IPS-18c (cell line): ENCODE data around the gene TCP11L2.

Source experiments
- H3K4me3 ChIP-seq: 2 replicates; pipeline ENCODE4 v1.7.0; 2013; ENCODE audit warnings: low read depth, mild to moderate bottlenecking, low read length, moderate library complexity; ENCODE audit not compliant: insufficient read depth
- H3K9me3 ChIP-seq: one replicate; pipeline ENCODE4 v1.6.1; 2013; ENCODE audit warnings: mild to moderate bottlenecking, low read length, moderate library complexity; ENCODE audit not compliant: control insufficient read depth, insufficient read depth

Gene TCP11L2

DNA sequence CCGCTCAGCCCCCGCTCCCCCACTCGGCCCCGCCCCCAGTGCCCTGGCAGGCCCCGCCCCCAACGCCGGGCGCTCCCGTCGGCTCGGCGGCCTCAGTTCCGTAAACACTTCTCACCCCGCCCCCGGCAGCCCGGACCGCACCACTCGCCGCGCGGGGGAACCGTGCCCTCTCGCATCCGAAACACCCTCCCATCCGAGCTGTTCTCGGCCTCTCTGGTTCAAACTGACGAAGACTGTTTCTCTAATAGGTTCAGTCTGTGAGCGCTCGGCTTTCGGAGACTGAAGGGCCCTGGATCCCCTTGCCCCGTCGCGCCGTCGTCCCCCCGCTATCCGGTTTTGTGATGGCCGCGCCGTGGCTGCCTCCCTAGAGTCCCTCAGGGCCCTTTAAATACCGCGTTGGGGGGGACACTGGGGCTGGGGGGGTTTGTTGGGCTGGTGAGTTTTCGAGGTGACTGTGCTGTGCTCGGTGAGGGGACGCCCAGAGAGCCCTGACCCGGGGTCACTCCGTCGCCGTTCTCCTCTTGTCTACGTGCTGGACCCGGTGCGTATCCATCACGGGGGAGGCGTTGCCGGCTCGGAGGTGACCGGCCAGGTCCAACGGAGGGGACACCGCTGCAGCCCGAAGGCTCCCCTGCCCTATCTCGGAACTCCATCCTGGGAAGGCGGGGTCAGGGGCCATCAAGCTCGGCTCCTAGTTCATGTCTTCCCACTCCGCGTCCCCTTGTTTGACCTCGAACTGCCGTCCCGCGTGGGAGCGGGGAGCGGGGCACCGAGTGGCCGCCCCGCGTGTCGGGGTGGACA, at the start of gene TCP11L2:
Gene TCP11L2, plus strand, starts transcription at position 333 of the 801 bp plus-strand sequence. CDS start 8,343 bp downstream, outside the sequence.
- Histone ChIP-seq H3K9me3 (no peaks in the 10 kb centered on the region), H3K4me3 (peak within 1 kb of the TSS; percentile 66)

DNA sequence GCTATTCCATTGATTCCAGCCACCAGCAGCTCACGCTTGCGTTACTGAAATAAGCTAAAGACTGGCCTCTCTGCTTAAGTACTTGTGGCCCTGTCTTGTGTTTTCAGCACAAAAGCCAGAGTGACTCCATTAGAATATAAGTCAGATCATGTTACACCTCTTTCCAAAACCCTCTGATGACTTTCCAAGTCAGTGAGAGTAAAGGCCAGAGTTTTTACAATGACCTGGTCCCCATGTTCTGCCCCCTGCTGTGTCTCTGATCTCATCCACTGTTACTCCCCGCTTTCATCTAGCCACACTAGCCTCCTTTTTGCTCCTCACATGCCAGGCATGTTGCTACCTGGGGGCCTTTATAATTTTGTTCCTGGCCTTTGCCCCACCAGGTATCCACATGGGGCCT, 47.8 kb upstream of the TCP11L2 start:
- no peak overlapping the region for H3K4me3 ChIP-seq

DNA sequence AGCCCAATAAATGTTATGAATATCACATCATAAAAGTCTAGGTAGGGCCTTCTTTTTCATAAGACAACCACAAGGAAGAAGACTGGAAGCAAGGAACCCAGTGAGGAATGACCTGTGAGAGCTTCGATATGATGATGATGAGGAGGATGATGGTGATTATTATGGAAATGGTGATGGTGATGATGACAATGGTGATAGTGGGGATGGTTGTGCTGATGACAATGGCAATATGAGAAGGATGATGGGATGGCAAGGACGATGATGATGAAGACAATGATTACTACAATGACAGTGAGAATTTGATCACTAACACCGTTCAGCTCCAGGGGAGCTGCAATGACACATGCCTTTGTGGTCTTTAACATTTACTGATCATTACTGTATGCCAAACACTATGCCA, 47.0 kb upstream of the TCP11L2 start:
- H3K4me3 ChIP-seq: no peak overlapping the region
- no peaks in the 10 kb centered on the region for H3K9me3 ChIP-seq

More for the DNA sequence above, 47.8 kb upstream of the TCP11L2 start:
- no peaks in the 10 kb centered on the region for H3K9me3 ChIP-seq

- no peaks in the 10 kb centered on the region for H3K9me3 ChIP-seq
- H3K4me3 ChIP-seq: no peak overlapping the region
Measured at GRCh38 chr12:106255952-106256351, 46.6 kb upstream of the TCP11L2 start.

DNA sequence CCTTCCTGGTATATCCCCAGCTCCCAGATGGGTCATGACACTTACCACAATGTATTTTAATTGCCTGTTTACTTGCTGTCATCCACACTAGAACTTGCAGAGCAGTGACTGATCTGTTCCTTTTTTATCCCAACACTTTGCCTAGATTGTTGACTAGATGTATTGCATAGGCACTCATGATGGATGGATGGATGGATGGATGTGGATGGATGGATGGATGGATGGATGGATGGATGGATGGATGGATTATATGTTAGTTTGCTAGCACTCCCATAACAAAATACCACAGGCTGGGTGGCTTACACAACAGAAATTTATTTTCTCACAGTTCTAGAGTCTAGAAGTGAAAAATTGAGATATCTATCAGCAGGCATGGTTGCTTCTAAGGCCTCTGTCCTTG, 46.0 kb upstream of the TCP11L2 start:
- Histone ChIP-seq H3K4me3 (no peak overlapping the region), H3K9me3 (no peaks in the 10 kb centered on the region)

DNA sequence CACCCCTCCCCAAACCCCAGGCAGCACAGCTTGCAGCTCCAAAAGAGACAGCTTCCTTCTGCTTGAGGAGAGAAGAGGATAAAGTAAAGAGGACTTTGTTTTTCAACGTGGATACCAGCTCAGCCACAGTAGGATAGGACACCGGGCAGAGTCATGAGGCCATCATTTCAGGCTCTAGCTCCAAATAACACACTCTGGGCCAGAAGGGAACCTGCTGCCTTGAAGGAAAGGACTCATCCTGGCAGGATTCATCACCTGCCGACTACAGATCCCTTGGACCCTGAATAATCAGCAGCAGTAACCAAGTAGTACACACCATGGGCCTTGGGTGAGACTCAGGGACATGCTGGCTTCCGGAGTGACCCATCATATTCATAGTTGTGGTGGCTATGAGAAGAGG, 44.3 kb upstream of the TCP11L2 start:
- no peak overlapping the region for H3K4me3 ChIP-seq

DNA sequence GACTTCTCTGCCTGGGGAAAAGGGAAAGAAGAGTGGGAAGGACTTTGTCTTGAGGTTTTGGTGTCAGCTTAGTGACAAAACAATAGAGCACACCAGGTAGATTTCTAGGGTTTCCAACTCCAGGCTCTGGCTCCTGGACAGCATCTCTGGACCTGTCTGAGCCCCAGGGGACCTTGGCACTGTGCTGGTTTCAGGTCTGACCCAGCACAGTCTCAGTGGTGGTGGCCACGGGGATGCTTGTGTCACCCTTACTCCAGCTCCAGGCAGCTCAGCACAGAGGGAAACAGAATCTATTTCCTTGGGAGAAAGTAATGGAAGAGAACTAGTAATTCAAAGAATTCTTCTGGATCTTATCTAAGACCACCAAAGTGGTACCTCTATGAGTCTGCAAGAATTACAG, 43.6 kb upstream of the TCP11L2 start:
- no peak overlapping the region for H3K4me3 ChIP-seq
- no peaks in the 10 kb centered on the region for H3K9me3 ChIP-seq

More for the DNA sequence above, 44.3 kb upstream of the TCP11L2 start:
- no peaks in the 10 kb centered on the region for H3K9me3 ChIP-seq

GRCh38 chr12:106265116-106265515, 37.4 kb upstream of the TCP11L2 start:
- Histone ChIP-seq H3K4me3 (no peak overlapping the region), H3K9me3 (no peaks in the 10 kb centered on the region)

GRCh38 chr12:106267535-106267934, 35.0 kb upstream of the TCP11L2 start:
- H3K9me3 ChIP-seq: no peaks in the 10 kb centered on the region

DNA sequence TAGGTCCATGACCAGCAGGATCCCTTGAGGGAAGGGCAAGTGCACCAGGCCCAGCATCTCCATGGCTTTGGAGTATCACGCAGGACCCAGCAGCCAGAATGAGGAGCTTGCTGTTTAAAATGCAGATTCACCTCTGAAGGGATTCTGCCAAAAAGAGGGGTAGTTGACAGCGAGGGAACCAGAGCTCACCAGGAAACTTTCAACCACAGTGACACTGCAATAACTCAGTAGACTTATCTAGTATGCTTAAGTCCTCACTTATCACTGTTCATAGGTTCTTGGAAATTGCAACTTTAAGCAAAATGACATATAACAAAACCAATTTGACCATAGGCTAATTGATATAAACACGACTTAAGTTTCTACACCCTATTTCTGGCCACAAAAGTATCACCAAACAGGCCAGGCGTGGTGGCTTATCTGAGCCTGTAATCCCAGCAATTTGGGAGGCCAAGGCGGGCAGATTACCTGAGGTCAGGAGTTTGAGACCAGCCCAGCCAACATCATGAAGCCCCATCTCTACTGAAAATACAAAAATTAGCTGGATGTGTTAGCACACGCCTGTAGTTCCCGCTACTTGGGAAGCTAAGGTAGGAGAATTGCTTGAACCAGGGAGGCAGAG, 33.3 kb upstream of the TCP11L2 start:
- no peak overlapping the region for H3K4me3 ChIP-seq
- H3K9me3 ChIP-seq: no peaks in the 10 kb centered on the region

More at GRCh38 chr12:106267535-106267934, 35.0 kb upstream of the TCP11L2 start:
- H3K4me3 ChIP-seq: no peak overlapping the region

GRCh38 chr12:106271575-106272505, 30.7 kb upstream of the TCP11L2 start:
- H3K4me3 ChIP-seq: no peak overlapping the region
- H3K9me3 ChIP-seq: no peaks in the 10 kb centered on the region

- no peaks in the 10 kb centered on the region for H3K9me3 ChIP-seq
- H3K4me3 ChIP-seq: no peak overlapping the region
Measured at GRCh38 chr12:106273491-106273890, 29.0 kb upstream of the TCP11L2 start.

DNA sequence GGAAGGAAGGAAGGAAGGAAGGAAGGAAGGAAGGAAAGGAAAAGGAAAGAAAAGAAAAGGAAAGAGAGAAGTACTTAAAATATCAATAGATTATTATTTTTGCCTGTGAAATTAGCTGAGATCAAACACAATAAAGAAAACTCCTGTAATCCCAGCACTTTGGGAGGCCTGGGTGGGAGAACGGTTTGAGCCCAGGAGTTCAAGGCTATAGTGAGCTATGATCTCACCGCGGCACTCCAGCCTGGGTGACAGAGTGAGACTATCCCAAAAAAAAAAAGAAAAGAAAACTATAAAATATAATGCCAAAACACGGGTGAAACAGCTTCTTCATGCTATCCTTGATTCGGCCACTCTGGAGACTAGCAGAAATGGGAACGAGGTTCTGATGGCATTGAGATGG, 28.5 kb upstream of the TCP11L2 start:
- Histone ChIP-seq H3K9me3 (no peaks in the 10 kb centered on the region), H3K4me3 (no peak overlapping the region)

- no peak overlapping the region for H3K4me3 ChIP-seq
Measured at GRCh38 chr12:106274575-106275121, 27.9 kb upstream of the TCP11L2 start.

GRCh38 chr12:106275458-106275857, 27.1 kb upstream of the TCP11L2 start:
- Histone ChIP-seq H3K9me3 (no peaks in the 10 kb centered on the region), H3K4me3 (no peak overlapping the region)

More at GRCh38 chr12:106274575-106275121, 27.9 kb upstream of the TCP11L2 start:
- no peaks in the 10 kb centered on the region for H3K9me3 ChIP-seq

- Histone ChIP-seq H3K4me3 (no peak overlapping the region), H3K9me3 (no peaks in the 10 kb centered on the region)
Measured at GRCh38 chr12:106276032-106276740, 26.3 kb upstream of the TCP11L2 start.

- H3K4me3 ChIP-seq: no peak overlapping the region
- H3K9me3 ChIP-seq: no peaks in the 10 kb centered on the region
Measured at GRCh38 chr12:106280106-106280505, 22.4 kb upstream of the TCP11L2 start.
